ENCODE measurements around the gene CBX4.

The CBX4 gene

DNA sequence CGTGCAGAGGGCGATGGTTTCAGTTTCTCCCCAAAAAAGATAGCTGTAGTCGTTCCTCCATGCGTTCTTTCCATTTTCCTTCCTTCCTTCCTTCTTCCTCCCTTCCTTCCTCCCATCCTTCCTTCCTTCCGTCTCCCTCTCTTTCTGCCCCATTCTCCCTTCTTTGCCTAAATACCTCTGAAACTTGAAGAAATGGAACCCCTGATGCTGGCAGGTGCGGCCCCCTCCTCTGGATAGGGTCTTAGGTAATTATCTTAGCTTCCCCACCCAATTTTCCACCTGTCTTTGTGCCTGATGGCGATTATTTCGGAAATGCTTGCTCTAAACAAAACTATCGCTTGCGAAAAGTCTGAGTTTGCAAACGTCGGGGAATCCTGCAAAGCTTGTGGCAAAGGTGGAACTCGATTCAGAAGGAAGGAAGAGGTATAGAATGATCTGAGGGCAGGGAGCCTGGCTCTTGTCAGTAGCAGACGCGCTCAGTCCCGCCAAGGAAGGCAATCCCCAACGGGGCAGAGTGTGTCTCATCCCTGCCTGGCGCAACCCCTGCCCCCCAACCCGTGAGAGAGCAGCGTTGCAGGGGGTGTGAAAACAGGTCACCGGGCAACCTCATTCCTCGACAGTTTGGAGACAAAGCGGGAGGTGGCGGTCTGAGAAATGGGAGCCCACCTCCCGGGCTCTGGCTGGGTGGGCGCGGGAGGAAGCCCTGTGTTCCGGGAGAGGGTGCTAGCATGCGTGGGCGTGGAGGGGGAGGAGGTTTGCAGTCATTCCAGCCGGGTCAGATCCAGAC is 39.5 kb downstream of the CBX4 start:
- no peak for DNase-seq
- peak overlapping the region; percentile 49 for H3K4me3 Mint-ChIP-seq
- peaks cover 46% of the 10 kb centered on the region for H3K4me1 Mint-ChIP-seq (ENCODE audit: low read depth)
- no peaks in the 10 kb centered on the region for H3K36me3 Mint-ChIP-seq (ENCODE audit: low read depth)
- peaks cover 57% of the 10 kb centered on the region for H3K27me3 Mint-ChIP-seq
- H3K27ac Mint-ChIP-seq, result peak overlapping the region; percentile 47
- H3K9me3 Mint-ChIP-seq, result no peaks in the 10 kb centered on the region

DNA sequence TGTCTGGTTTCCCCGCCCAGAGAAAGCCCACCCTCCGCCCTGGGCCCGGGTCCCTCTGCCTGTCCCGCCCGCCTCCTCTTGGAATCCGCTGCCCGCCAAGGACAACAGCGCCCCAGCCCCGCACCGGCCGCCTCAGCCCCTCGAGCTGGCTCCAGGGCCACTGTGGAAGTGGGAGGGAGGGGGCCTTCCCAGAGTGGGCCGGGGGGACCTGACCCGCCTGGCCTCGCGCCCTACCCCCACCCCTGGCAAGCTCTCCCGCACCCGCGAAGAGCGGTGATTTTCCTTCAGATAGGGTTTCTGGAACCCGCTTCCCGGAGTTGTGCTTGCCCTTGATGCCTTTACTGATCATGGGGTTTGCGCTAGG is 40.1 kb downstream of the CBX4 start:
- Mint-ChIP-seq H3K9me3 (no peaks in the 10 kb centered on the region), H3K27ac (peak overlapping the region; percentile 36), H3K4me1 (ENCODE audit: low read depth) (peaks cover 41% of the 10 kb centered on the region), H3K36me3 (ENCODE audit: low read depth) (no peaks in the 10 kb centered on the region), H3K4me3 (no peak overlapping the region), H3K27me3 (peaks cover 52% of the 10 kb centered on the region)
- DNase-seq, result no peak

DNA sequence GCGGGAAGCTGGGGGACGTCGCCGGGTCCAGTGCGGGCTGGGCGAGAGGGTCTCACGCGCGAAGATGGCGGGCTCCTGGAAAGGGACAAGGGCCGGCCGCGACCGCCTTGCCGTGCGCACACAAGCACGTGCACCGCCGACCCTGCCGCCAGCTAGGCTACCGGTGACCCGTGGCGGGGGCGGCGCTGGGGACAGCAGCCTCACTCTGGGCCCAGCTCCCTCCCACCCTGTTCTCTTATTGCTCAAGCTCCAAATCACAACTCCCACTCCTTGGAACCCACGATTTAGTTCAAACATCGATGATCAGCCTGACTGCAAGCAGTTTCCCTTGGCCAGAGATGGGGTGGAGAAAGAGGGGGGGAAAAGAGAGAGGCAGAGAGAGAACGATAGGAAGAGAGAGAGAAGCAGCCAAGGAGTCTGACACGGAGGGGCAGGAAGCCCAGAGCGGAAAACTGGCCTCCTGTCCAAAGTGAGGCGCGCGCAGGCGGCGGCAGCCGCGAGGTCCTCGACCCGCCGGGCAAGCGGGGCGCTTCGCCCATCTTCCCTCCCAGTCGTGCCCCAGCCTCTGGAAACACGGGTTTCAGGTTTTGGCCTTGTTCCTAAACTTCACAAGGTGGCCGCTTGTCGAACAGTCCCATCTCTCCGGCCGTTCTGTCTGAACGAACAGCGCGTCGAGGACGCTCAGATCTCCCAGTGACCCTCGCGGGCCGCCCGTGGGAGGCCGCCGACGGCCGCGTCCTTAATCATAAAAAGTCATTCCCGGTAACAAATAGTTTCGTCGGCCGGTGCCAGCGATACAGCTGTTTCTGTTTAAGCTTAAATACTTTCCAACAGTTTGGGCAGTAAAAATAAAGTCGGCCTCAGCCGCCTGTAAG is 40.7 kb downstream of the CBX4 start:
- Mint-ChIP-seq H3K27me3 (peaks cover 51% of the 10 kb centered on the region), H3K9me3 (no peaks in the 10 kb centered on the region), H3K4me1 (ENCODE audit: low read depth) (peaks cover 40% of the 10 kb centered on the region), H3K36me3 (ENCODE audit: low read depth) (peaks cover 1% of the 10 kb centered on the region), H3K4me3 (peak overlapping the region; percentile 52), H3K27ac (peak overlapping the region; percentile 65)
- DNase-seq, result no peak

DNA sequence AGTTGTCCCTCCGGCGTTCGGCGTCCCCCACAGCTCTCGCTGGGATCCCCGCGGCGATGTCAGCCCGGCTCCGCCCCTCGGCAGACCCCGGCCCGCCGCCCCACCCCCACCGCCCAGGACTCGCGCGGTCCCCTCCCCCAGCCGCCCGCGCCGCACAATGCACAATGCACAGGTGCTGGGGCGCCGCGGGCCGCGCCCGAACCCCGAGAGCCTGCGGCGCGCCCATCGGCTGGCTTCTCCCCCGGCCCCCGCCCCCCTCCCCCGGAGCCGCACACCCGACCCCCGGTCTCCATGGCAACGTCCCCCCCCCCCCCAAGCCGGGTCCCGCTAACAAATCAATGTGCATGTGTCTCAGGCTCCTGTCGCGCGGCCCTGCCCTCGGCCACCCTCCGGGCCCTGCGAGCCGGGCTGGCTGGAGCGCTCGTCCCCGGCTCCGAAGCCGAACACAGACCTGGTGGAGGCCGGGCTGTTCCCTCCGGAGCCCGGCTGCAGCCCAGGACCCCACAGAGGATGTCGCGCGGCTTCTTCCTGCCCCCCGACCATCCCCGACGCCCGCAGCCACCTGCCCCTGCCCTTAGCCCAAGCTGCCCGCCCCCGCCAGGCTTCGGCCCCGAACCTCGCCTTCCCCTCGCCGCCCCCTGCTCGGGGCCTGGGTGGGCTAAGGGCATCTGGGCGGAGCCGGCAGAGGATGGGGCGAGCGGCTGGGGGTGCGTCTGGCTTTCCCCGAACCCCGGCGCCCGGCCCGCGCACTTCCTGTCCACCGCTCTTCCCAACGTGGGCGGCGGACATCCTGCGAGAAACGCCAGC is 41.5 kb downstream of the CBX4 start:
- peaks cover 46% of the 10 kb centered on the region for H3K27me3 Mint-ChIP-seq
- H3K4me1 Mint-ChIP-seq (ENCODE audit: low read depth), result peaks cover 40% of the 10 kb centered on the region
- H3K9me3 Mint-ChIP-seq, result no peaks in the 10 kb centered on the region
- H3K27ac Mint-ChIP-seq, result no peak overlapping the region
- DNase-seq, result peak; percentile 45
- H3K36me3 Mint-ChIP-seq (ENCODE audit: low read depth), result peaks cover 2% of the 10 kb centered on the region
- H3K4me3 Mint-ChIP-seq, result peak overlapping the region; percentile 80

DNA sequence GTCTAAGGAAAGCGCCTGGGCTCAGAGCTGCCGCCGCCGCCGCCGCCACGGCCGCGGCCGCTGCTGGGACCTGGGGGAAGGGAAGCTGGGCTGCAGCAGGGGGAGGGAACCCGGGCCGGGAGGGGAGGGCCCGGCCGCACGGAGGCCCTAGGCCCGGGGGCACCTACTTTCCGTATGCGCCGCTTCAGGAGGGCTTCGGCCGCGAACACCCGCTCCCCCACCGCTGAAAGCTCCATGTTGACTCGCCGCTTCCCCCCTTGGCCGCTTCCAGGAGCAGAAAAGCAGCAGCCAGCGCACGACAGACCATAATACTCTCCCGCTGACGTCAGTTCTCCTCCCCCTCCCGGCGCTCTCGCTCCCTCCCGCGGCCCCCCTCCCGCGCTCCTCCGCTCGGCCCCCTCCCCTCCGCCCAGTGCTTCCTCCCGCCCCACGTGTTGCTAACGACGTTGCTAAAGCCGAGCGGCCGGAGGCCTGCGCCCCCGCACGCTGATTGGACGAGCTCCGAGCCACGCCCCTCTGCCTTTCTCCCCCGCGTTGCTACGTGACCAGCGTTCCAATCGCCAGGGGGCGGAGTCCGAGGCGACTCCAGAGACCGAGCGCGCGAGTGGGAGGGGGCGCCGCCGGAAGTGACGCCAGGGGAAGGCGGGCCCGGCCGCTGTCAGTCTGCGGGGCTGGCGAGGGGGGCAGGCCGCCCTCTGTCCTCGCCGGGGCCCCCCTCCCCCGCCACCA is 42.3 kb downstream of the CBX4 start, which contains the start of gene CBX8:
Gene CBX8 (minus strand): TSS at position 315 of the 729 bp plus-strand sequence. CDS start 79 bp downstream, at position 236.
- H3K4me3 Mint-ChIP-seq, result peak within 1 kb of the TSS; percentile 80
- peaks cover 46% of the 10 kb centered on the region for H3K27me3 Mint-ChIP-seq
- peak; percentile 99 for DNase-seq
- peaks cover 38% of the 10 kb centered on the region for H3K4me1 Mint-ChIP-seq (ENCODE audit: low read depth)
- peaks cover 2% of the 10 kb centered on the region for H3K36me3 Mint-ChIP-seq (ENCODE audit: low read depth)
- H3K9me3 Mint-ChIP-seq, result no peaks in the 10 kb centered on the region
- peak within 1 kb of the TSS; percentile 79 for H3K27ac Mint-ChIP-seq

DNA sequence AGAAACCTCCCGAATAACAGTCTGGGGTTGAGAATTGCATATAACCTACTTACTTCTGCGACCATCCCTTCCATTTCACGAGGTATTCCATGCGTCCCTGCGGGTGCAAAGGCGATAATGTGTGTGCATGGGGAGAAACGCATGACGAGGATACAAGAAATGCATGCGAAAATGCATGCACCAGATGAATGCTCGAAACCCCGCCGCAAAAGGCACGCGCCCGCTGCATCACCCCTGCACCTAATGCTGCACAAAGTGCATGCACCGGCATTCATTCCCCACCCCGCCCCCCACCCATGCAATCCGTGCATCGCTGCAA is 42.8 kb downstream of the CBX4 start:
- no peaks in the 10 kb centered on the region for H3K9me3 Mint-ChIP-seq
- peak overlapping the region; percentile 80 for H3K4me3 Mint-ChIP-seq
- no peak for DNase-seq
- H3K36me3 Mint-ChIP-seq (ENCODE audit: low read depth), result peaks cover 2% of the 10 kb centered on the region
- H3K27me3 Mint-ChIP-seq, result peaks cover 46% of the 10 kb centered on the region
- H3K27ac Mint-ChIP-seq, result no peak overlapping the region
- peaks cover 34% of the 10 kb centered on the region for H3K4me1 Mint-ChIP-seq (ENCODE audit: low read depth)

DNA sequence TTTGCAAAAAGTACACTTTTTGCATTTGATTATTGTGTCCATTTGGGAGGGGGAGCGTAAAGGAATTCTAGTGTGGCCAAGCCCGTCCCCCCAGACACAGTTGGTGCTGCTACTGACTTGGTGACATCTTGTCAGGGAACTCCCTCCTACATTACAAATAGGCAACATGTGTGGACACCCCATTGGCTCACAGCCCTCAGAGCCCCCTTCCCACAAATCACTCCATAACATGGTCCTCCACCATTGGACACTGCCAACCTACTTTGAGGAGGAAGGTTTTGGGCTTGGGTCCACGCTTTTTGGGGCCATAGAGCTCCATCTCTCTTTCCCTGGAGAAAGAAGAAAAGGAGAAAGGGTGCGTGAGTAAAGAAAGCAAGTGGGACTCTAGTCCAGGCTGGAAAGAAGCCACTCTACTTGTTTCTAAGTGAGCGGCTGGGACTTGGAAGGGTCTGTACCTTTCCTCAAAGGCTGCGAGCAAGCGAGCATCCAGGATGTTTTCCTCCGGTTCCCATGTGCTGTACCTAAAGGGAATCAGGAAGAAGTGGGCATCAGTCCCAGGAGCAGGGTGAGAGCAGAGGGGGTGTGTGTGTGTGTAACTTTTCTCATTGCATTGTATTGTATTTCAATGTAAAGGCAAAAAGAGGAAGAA is 43.3 kb downstream of the CBX4 start:
- Mint-ChIP-seq H3K36me3 (ENCODE audit: low read depth) (peaks cover 2% of the 10 kb centered on the region), H3K4me1 (ENCODE audit: low read depth) (peaks cover 37% of the 10 kb centered on the region), H3K27ac (no peak overlapping the region), H3K4me3 (peak overlapping the region; percentile 80), H3K9me3 (no peaks in the 10 kb centered on the region), H3K27me3 (peaks cover 49% of the 10 kb centered on the region)
- DNase-seq, result no peak

DNA sequence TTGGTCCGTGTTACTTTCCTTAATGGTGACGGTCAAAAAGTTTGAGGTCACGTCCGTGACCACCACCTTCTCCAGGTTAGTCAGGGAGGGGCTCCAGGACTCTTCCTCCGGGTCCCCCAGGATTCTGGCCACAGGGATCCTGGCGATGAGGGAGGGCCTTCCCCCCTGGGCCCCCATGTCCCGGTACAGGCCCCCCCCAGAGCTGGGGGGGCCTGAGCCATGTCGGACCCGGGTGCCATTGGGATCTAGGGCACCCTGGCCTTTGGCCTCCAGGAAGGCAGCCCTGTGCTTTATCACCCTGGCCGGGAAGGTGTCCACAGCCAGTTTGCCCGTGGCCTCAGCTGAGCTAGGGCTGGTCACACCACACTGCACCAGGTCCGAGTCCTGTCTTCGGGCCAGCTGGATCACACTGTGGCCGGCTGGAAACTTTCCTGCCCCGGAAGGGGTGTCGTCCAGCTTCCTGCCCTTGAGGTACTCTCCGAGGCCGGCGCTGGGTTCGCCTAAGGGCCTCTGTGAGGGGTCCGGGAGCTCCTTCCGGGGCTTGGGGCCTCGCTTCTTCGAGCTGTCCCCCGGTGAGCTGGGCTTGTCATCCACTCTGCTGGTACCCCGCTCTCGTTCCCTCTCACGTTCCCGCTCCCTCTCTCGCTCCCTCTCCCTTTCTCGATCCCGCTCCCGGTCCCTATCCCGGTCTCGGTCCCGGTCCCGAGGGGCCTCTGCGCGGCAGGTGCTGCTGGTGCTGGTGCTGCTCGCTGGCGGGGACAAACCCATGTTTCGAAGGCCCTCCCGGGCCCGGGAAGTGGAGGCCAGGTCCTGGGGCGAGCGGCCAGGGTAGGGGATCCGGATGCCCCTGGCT is 44.4 kb downstream of the CBX4 start:
- DNase-seq, result no peak
- H3K4me1 Mint-ChIP-seq (ENCODE audit: low read depth), result peaks cover 29% of the 10 kb centered on the region
- H3K36me3 Mint-ChIP-seq (ENCODE audit: low read depth), result peaks cover 2% of the 10 kb centered on the region
- H3K4me3 Mint-ChIP-seq, result no peak overlapping the region
- no peak overlapping the region for H3K27ac Mint-ChIP-seq
- peaks cover 49% of the 10 kb centered on the region for H3K27me3 Mint-ChIP-seq
- no peaks in the 10 kb centered on the region for H3K9me3 Mint-ChIP-seq

DNA sequence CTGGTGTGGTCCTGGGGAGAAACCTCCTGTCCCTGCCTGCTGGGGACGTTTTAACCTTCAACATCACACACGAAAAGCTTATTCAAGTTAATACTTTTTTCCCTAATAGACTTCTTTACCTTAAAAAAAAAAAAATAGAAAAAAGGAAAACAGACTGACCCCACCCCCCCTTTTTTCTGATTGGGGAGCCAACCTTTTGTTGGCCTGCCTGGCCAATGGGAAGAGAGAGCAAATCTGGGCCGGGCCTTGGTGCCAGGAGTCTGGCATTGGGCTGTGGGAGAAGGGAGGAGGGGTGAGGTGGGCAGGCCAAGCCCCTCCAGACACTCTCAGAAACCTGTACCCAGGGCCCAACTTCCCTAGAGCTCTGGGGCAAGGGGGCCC is 45.3 kb downstream of the CBX4 start:
- no peak overlapping the region for H3K4me3 Mint-ChIP-seq
- H3K27ac Mint-ChIP-seq, result no peak overlapping the region
- peaks cover 2% of the 10 kb centered on the region for H3K36me3 Mint-ChIP-seq (ENCODE audit: low read depth)
- DNase-seq, result no peak
- peaks cover 22% of the 10 kb centered on the region for H3K4me1 Mint-ChIP-seq (ENCODE audit: low read depth)
- H3K27me3 Mint-ChIP-seq, result peaks cover 46% of the 10 kb centered on the region
- H3K9me3 Mint-ChIP-seq, result no peaks in the 10 kb centered on the region

DNA sequence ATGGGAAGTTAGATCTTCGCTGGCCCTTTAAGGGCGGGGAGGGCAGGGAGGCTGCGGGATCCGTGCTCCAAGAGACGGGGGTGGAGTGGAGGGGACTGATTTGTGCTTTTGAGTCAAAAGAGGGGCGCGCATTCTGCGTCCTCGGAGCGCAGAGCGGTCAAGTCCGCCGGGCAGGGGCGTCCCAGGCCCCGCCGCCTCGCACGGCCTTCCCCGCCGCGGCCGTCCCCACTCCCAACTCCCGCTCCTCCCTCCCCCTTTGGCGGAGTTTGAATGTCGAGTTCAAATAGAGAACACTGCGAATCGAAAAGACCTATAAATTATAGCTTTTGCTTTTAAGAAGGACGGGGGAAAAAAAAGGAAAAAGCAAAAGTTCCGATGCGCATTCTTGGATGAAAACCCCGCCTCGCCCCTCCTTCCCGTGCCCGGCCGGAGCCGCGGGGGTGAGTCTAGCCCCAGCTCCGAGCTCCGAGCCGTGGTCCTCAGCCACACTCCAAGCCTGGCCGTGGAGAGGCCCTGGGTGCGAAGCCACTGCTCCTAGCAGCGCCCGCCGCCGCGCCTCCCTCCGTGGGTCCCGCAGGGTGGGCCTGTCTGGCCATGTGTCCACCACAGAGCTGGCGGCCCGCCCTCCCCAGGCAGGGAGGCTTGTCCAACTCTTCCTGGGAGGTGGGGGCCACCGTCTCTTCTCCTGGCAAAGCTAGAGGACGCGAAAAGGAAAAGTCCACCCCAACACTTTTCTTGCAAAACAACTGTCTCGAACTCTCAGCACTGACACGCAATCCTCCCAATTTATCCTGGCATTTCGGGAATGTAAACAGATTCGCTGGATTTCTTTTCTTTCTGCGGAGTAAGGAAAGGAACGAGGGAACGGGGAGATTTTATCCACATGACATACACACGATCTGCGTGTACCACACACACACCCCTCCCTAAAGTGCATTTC is 46.0 kb downstream of the CBX4 start:
- peaks cover 46% of the 10 kb centered on the region for H3K27me3 Mint-ChIP-seq
- peaks cover 17% of the 10 kb centered on the region for H3K4me1 Mint-ChIP-seq (ENCODE audit: low read depth)
- DNase-seq, result no peak
- no peak overlapping the region for H3K27ac Mint-ChIP-seq
- H3K4me3 Mint-ChIP-seq, result no peak overlapping the region
- peaks cover 2% of the 10 kb centered on the region for H3K36me3 Mint-ChIP-seq (ENCODE audit: low read depth)
- no peaks in the 10 kb centered on the region for H3K9me3 Mint-ChIP-seq

DNA sequence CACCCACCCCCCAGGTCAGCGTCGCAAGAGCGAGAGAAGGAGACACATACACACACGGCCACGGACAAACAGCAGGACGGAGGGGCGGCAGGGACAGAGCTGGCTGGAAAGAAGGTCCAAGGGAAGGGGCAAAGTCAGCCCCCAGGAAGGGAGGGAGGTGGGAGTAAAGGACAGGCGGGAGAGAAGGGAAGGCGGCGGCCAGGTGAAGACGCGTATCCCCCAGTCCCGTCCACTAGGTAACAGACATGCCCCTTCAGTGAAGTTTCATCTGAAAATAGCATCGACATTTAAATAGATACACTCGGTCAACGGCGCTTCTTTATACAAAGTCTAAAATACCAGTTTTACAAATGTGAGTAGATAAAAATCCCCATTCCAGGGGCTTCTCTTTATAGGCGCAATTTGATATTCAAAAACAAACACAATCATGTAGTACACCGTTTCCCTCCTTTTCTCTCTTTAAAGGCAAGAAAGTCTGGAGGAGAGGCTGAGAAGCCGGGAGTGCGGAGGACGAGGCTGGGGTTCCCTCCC is 46.8 kb downstream of the CBX4 start:
- Mint-ChIP-seq H3K4me3 (no peak overlapping the region), H3K4me1 (ENCODE audit: low read depth) (peaks cover 17% of the 10 kb centered on the region), H3K27me3 (peaks cover 51% of the 10 kb centered on the region), H3K9me3 (no peaks in the 10 kb centered on the region), H3K27ac (no peak overlapping the region), H3K36me3 (ENCODE audit: low read depth) (peaks cover 2% of the 10 kb centered on the region)
- DNase-seq, result no peak

DNA sequence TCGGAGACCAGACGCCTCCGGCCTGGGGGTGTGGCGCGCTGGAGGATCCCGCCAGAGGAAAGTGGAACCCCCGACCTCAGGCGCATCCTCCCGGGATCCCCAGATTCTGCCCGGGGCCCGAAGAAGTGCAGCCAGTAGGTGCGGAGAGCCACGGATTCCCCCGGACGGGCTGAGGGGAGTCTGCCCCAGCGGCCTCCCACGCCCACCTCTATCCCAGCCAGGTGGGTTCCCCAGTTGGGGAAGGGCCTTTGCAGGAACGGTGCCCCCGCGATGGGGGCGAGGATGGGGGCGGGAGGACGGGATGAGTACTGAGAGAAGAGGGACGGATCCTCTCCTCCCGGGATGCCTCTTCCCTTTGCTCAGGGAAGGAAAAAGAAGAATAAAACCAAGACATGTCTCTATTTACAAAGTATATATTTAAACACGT is 47.5 kb downstream of the CBX4 start:
- Mint-ChIP-seq H3K36me3 (ENCODE audit: low read depth) (peaks cover 2% of the 10 kb centered on the region), H3K4me1 (ENCODE audit: low read depth) (peaks cover 17% of the 10 kb centered on the region), H3K27ac (no peak overlapping the region), H3K27me3 (peaks cover 56% of the 10 kb centered on the region), H3K4me3 (no peak overlapping the region), H3K9me3 (no peaks in the 10 kb centered on the region)
- no peak for DNase-seq
